GM23338 (cell line): ENCODE data around the gene RIMOC1. TPM values are rescaled to one million over a fixed set of nuclear protein-coding genes. Genes with fewer than 3 reads are reported as not detected.

Experiments
- ATAC-seq: fragments of 200-7000 bp; cut with Tn5 transposase; 3 replicates; pipeline ENCODE4 v1.9.1; 2020
- DNase-seq: peaks from one replicate; pipeline ENCODE4 v3.0.0-alpha.2; 2015; ENCODE audit warnings: low spot score
- H2AFZ ChIP-seq: fragments of 200-600 bp; sonication (generic); 2 replicates; pipeline ENCODE4 v1.8.0; 2016; ENCODE audit warnings: antibody characterized with exemption, mild to moderate bottlenecking, moderate library complexity
- H3F3A ChIP-seq: fragments of 200-600 bp; sonication (generic); replicated peaks from 2 replicates; pipeline ENCODE4 v1.8.0; 2017; ENCODE audit warnings: antibody characterized with exemption, mixed run types, low read depth
- H3K27ac ChIP-seq: fragments of 200-600 bp; sonication (generic); 2 replicates; pipeline ENCODE4 v1.6.1; 2016; ENCODE audit warnings: low read depth
- H3K27me3 ChIP-seq: fragments of 200-600 bp; sonication (generic); 2 replicates; pipeline ENCODE4 v1.8.0; 2016; ENCODE audit warnings: mild to moderate bottlenecking, mixed run types, moderate library complexity; ENCODE audit not compliant: insufficient read depth
- H3K36me3 ChIP-seq: fragments of 200-600 bp; sonication (generic); 2 replicates; pipeline ENCODE4 v1.8.0; 2016; ENCODE audit warnings: mild to moderate bottlenecking; ENCODE audit not compliant: insufficient read depth
- H3K4me1 ChIP-seq: fragments of 200-600 bp; sonication (generic); 2 replicates; pipeline ENCODE4 v1.8.0; 2016; ENCODE audit warnings: mild to moderate bottlenecking, moderate library complexity; ENCODE audit not compliant: insufficient read depth
- H3K4me2 ChIP-seq: fragments of 200-600 bp; sonication (generic); 2 replicates; pipeline ENCODE4 v1.7.1; 2017; ENCODE audit warnings: mixed run types
- H3K4me3 ChIP-seq: fragments of 200-600 bp; sonication (generic); 2 replicates; pipeline ENCODE4 v1.6.1; 2016; ENCODE audit warnings: mixed run types
- H3K79me2 ChIP-seq: fragments of 200-600 bp; sonication (generic); replicated peaks from 2 replicates; pipeline ENCODE4 v1.8.0; 2017; ENCODE audit warnings: mild to moderate bottlenecking; ENCODE audit not compliant: insufficient read depth
- H3K9me2 ChIP-seq: fragments of 200-600 bp; sonication (generic); 2 replicates; pipeline ENCODE4 v1.8.0; 2017; ENCODE audit not compliant: insufficient read depth
- H4K20me1 ChIP-seq: fragments of 200-600 bp; sonication (generic); replicated peaks from 2 replicates; pipeline ENCODE4 v1.8.0; 2017; ENCODE audit warnings: mild to moderate bottlenecking; ENCODE audit not compliant: insufficient read depth
- H3K27ac Mint-ChIP-seq: 2 replicates; pipeline ENCODE4 v1.8.0; 2020; ENCODE audit warnings: inconsistent platforms, mild to moderate bottlenecking, moderate library complexity, mixed read lengths
- H3K27me3 Mint-ChIP-seq: 3 replicates; pipeline ENCODE4 v1.8.0; 2022; ENCODE audit warnings: low read depth, mild to moderate bottlenecking, moderate library complexity, mixed read lengths, inconsistent platforms; ENCODE audit not compliant: insufficient read depth, poor library complexity
- H3K36me3 Mint-ChIP-seq: 3 replicates; pipeline ENCODE4 v1.8.0; 2021; ENCODE audit warnings: low read depth, mild to moderate bottlenecking, inconsistent platforms, moderate library complexity, mixed read lengths
- H3K4me1 Mint-ChIP-seq: 3 replicates; pipeline ENCODE4 v1.8.0; 2020; ENCODE audit warnings: mild to moderate bottlenecking, inconsistent platforms, mixed read lengths
- H3K4me3 Mint-ChIP-seq: 3 replicates; pipeline ENCODE4 v1.8.0; 2021; ENCODE audit warnings: moderate library complexity, mild to moderate bottlenecking, inconsistent platforms, mixed read lengths
- H3K9me3 Mint-ChIP-seq: 3 replicates; pipeline ENCODE4 v1.8.0; 2020; ENCODE audit warnings: moderate library complexity, mild to moderate bottlenecking, inconsistent platforms, mixed read lengths
- CREB1 ChIP-seq: fragments of 250-450 bp; sonication (Bioruptor Pico); IDR thresholded peaks from 2 replicates; pipeline ENCODE4 v1.5.0; 2020; ENCODE audit warnings: low read depth, mild to moderate bottlenecking, moderate library complexity
- EZH2 ChIP-seq: fragments of 200-600 bp; sonication (generic); IDR thresholded peaks from one replicate; pipeline ENCODE4 v1.8.0; 2017; ENCODE audit warnings: antibody characterized with exemption, mild to moderate bottlenecking, low read depth; ENCODE audit not compliant: unreplicated experiment
- POLR2AphosphoS5 ChIP-seq: IDR thresholded peaks from 2 replicates; pipeline ENCODE4 v1.6.1; 2016; ENCODE audit warnings: antibody characterized with exemption, low read depth
- ZNF331 ChIP-seq: fragments of 250-450 bp; sonication (Bioruptor Pico); IDR thresholded peaks from 2 replicates; pipeline ENCODE4 v1.5.0; 2020; ENCODE audit warnings: low read depth, mild to moderate bottlenecking, moderate library complexity
- polyA plus RNA-seq: library from polyadenylated mRNA; unstranded; fragments of >200 nt; fragmentation: Nextera tagmentation; extraction: Ambion mirVana; gene quantifications from 2 replicates; pipeline ENCODE4 v1.2.1, GENCODE V29; 2016
- total RNA-seq: library from RNA; depleted of rRNA; stranded (reverse); fragments of >200 nt; shearing (Covaris generic); gene quantifications from 2 replicates; pipeline ENCODE4 v1.2.3, GENCODE V29; 2014
- TF ChIP-seq, protein P1 (sequence below): IDR thresholded peaks from 2 replicates; pipeline ENCODE4 v1.6.1; 2016; ENCODE audit warnings: antibody characterized with exemption

Gene RIMOC1
- total and polyA plus RNA-seq, 2 experiments from 2014 or later = 26.4 to 30.3 TPM

DNA sequence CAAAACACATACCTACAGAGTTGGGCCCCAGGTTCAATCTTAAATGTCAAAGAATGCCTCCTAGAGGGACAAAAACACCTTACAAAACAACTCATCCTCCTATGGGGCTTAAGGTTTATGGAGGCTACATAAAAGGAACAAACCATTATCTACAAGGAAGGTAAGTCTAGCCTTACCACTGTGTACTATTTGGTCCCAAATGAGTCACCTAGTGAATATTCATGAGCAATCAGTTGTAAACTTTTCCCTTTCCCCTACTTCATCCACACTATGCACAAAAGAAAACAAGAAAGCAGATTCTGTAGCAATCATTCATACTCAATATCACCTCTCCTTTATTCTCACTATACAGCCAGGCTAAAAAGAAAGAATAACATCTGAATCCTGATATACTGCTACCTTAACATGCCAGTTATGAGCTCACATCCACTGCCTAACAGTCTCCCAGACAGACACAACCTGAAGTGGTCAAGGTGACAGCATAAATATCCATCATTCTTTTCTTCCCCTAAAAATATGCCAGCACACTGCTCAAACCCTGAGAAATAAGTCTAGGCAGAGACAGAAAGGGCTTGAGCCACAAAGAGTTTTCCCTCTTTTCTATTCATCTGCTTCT is 40.2 kb upstream of the RIMOC1 start (continued):
- TF ChIP-seq, protein P1, sequence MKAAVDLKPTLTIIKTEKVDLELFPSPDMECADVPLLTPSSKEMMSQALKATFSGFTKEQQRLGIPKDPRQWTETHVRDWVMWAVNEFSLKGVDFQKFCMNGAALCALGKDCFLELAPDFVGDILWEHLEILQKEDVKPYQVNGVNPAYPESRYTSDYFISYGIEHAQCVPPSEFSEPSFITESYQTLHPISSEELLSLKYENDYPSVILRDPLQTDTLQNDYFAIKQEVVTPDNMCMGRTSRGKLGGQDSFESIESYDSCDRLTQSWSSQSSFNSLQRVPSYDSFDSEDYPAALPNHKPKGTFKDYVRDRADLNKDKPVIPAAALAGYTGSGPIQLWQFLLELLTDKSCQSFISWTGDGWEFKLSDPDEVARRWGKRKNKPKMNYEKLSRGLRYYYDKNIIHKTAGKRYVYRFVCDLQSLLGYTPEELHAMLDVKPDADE = no peak
- no peak for TF ChIP-seq ZNF331 (CRISPR knock-in tag)

DNA sequence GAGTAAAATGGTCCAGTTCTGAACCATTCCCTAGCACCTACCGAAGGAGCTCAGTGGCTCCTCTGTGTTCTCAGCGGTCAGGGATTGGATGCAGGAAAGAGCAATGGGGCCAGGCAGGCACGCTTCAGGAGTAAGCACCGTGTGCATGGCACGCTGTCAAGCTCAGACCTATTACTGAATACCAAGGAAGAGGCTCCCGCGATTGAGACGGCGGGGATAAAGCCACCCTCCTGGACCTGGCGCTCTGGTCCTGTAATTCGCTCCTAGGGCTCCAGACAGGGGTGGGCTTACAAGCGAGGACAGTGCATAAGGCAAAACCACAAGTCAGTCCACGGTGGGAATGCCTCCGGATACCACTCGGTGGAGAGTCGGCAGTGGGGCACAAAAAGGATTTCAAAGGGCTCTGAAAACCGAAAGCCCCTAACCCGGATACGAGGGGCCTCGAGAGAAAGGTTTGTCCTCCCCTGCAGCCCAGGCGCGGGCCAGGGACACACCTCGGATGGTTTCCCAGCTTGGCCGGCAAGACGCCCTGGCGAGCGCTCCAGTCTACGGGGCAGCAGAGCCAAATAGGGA is 34.9 kb upstream of the RIMOC1 start:
- H3K27ac ChIP-seq = no peak overlapping the region
- no peaks in the 10 kb centered on the region; the same call in none of the 2 replicates for H4K20me1 ChIP-seq

DNA sequence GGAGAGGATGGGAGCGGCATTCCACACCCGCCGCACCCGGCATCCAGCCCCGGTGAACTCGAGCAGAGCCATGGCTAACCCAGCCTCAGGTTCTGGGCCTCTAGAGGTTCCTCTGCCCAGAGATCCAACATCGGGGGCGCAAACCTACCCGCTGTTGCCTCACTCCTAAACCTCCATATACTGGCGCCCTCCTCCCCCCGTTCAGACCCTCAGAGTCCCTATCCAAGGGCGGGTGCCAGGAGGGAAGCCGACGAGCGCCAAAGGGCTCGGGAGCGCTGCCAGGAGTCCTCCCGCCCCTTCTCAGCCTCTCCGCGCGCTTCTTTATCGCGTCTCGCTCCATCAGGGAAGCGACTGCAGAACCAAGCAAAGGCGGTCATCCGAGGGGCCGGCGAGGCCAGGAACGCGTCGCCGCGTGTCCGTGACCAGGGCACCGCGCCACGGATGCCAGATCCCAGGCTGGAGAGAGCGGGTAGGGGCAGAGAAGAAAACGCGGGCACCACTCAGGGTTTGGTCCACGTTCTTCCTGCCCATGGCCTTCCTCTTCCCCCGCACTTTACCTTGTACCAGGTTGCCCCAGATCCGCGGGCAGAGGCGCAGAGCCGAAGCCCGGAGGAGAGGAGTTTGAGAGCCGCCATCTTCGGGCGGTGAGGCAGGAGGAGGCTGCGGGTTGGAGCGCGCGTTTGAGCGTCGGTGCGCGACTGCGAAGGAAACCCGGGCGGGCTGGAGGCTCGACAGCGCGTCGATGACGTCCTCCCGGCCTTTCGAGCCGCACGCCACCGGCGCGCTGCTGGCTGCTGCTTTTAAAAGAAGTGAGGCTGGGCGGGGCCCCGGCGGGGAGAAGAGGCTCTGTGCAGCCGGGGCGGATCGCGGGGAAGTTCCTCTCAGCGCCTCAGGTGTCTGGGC is 34.2 kb upstream of the RIMOC1 start, which contains the start of gene OXCT1:
Gene OXCT1 (minus strand): TSS at position 702 of the 903 bp plus-strand sequence. CDS start 67 bp downstream, at position 635.
- Histone ChIP-seq H3K9me2 (no peaks in the 10 kb centered on the region), H3K4me2 (peak within 1 kb of the TSS; percentile 92), H3K4me1 (peaks cover 10% of the 10 kb centered on the region; the same call in 1 of the 2 replicates), H3K27ac (no peak within 1 kb of the TSS), H3K79me2 (peaks cover 25% of the 10 kb centered on the region), H3K4me3 (peak within 1 kb of the TSS; percentile 90), H3K36me3 (no peaks in the 10 kb centered on the region), H4K20me1 (no peaks in the 10 kb centered on the region; the same call in 1 of the 2 replicates), H3F3A (0 out of 2 replicates have a peak, but pooled peaks cover 3% of the 10 kb centered on the region), H3K27me3 (peaks cover 36% of the 10 kb centered on the region), H2AFZ (peak within 1 kb of the TSS; percentile 99)
- TF ChIP-seq EZH2 = no peak
- TF ChIP-seq POLR2AphosphoS5 = peak; percentile 82
- peak; percentile 81 for TF ChIP-seq CREB1
- TF ChIP-seq ZNF331 (CRISPR knock-in tag) = no peak
- peak; percentile 94 for DNase-seq
- Mint-ChIP-seq H3K36me3 (peaks cover 4% of the 10 kb centered on the region), H3K27ac (peak within 1 kb of the TSS; percentile 65), H3K4me1 (peaks cover 14% of the 10 kb centered on the region; the same call in 2 of the 3 replicates), H3K27me3 (peaks cover 12% of the 10 kb centered on the region), H3K9me3 (no peaks in the 10 kb centered on the region), H3K4me3 (peak within 1 kb of the TSS; percentile 89)
- ATAC-seq = peak; percentile 85

More for the DNA sequence above, 34.9 kb upstream of the RIMOC1 start:
- Histone ChIP-seq H3F3A (0 out of 2 replicates have a peak, but pooled peaks cover 3% of the 10 kb centered on the region), H3K27me3 (peaks cover 36% of the 10 kb centered on the region), H3K79me2 (peaks cover 32% of the 10 kb centered on the region), H3K36me3 (no peaks in the 10 kb centered on the region), H3K4me3 (peak overlapping the region; percentile 90), H3K4me2 (peak overlapping the region; percentile 92), H3K9me2 (no peaks in the 10 kb centered on the region), H2AFZ (peak overlapping the region; percentile 96; the same call in 1 of the 2 replicates), H3K4me1 (peaks cover 10% of the 10 kb centered on the region; the same call in 1 of the 2 replicates)
- Mint-ChIP-seq H3K27ac (no peak overlapping the region; the same call in 1 of the 2 replicates), H3K4me3 (peak overlapping the region; percentile 89), H3K36me3 (peaks cover 4% of the 10 kb centered on the region), H3K4me1 (peaks cover 14% of the 10 kb centered on the region; the same call in 2 of the 3 replicates), H3K9me3 (no peaks in the 10 kb centered on the region), H3K27me3 (peaks cover 12% of the 10 kb centered on the region)
- no peak for TF ChIP-seq EZH2
- DNase-seq (peak; percentile 45), ATAC-seq (peak; percentile 31)
